ENCODE results near the gene PCNX3. TPM values are rescaled to one million over a fixed set of nuclear protein-coding genes. Genes with fewer than 3 reads are reported as not detected.

The PCNX3 gene
- total and polyA plus RNA-seq, 2 of the 13 experiments (the other 11 are each of a cell fraction or from before 2014, with no cell fraction given) = 16.2 to 23.0 TPM

- TF ChIP-seq, protein P1, sequence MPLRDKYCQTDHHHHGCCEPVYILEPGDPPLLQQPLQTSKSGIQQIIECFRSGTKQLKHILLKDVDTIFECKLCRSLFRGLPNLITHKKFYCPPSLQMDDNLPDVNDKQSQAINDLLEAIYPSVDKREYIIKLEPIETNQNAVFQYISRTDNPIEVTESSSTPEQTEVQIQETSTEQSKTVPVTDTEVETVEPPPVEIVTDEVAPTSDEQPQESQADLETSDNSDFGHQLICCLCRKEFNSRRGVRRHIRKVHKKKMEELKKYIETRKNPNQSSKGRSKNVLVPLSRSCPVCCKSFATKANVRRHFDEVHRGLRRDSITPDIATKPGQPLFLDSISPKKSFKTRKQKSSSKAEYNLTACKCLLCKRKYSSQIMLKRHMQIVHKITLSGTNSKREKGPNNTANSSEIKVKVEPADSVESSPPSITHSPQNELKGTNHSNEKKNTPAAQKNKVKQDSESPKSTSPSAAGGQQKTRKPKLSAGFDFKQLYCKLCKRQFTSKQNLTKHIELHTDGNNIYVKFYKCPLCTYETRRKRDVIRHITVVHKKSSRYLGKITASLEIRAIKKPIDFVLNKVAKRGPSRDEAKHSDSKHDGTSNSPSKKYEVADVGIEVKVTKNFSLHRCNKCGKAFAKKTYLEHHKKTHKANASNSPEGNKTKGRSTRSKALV (CRISPR knock-in tag; IDR thresholded peaks at IDR 0.05) = no peak
- TF ChIP-seq ELF3 (CRISPR knock-in tag; IDR thresholded peaks at IDR 0.05) (peak; percentile 77), CHCHD3 (CRISPR knock-in tag; IDR thresholded peaks at IDR 0.05) (no peak), EEA1 (CRISPR knock-in tag; IDR thresholded peaks at IDR 0.05; ENCODE audit: borderline replicate concordance) (no peak; the same call in 1 of the 2 replicates), ZNF543 (CRISPR knock-in tag; IDR thresholded peaks at IDR 0.05) (0 out of 2 replicates have a peak, but pooled peaks have one; percentile 38), ZNF674 (CRISPR knock-in tag; IDR thresholded peaks at IDR 0.05; ENCODE audit: low read depth) (no peak), ZNF652 (CRISPR knock-in tag; IDR thresholded peaks at IDR 0.05; ENCODE audit: borderline replicate concordance, low read depth) (no peak), MED1 (CRISPR knock-in tag; IDR thresholded peaks at IDR 0.05) (peak; percentile 67), ZNF609 (CRISPR knock-in tag; IDR thresholded peaks at IDR 0.05; ENCODE audit: borderline replicate concordance) (no peak), NPAS2 (CRISPR knock-in tag; IDR thresholded peaks at IDR 0.05; ENCODE audit: borderline replicate concordance) (no peak), FOSL2 (CRISPR knock-in tag; IDR thresholded peaks at IDR 0.05) (peak; percentile 45; the same call in 1 of the 2 replicates), ZNF841 (CRISPR knock-in tag; IDR thresholded peaks at IDR 0.05; ENCODE audit: borderline replicate concordance) (no peak), NR2F2 (IDR thresholded peaks at IDR 0.05; ENCODE audit: borderline replicate concordance, low read depth) (peak; percentile 19; the same call in 1 of the 2 replicates), FOXA1 (IDR thresholded peaks at IDR 0.05) (no peak), FOXA1 (CRISPR knock-in tag; IDR thresholded peaks at IDR 0.05) (no peak), ZBED4 (CRISPR knock-in tag; IDR thresholded peaks at IDR 0.05; ENCODE audit: borderline replicate concordance) (no peak), TCF12 (IDR thresholded peaks at IDR 0.05) (no peak), TCF12 (CRISPR knock-in tag; IDR thresholded peaks at IDR 0.05) (no peak)
Observed at GRCh38 chr11:65615229-65615949, at the start of gene PCNX3 (continued).
